NT2/D1 (cell line): ENCODE data around the gene COQ10B.

Source experiments
- DNase-seq: peaks from one replicate; pipeline ENCODE4 v3.0.0-alpha.2; 2011; ENCODE audit warnings: low read depth, low spot score
- H3K27me3 ChIP-seq: 2 replicates; pipeline ENCODE4 v1.6.0; 2011; ENCODE audit warnings: mild to moderate bottlenecking; ENCODE audit not compliant: insufficient read length, insufficient read depth
- H3K36me3 ChIP-seq: 2 replicates; pipeline ENCODE4 v1.6.1; 2011; ENCODE audit warnings: mild to moderate bottlenecking, low read length, mixed read lengths; ENCODE audit not compliant: insufficient read depth, insufficient read length
- H3K4me1 ChIP-seq: 2 replicates; pipeline ENCODE4 v1.5.1; 2011; ENCODE audit not compliant: insufficient read depth, insufficient read length
- H3K4me3 ChIP-seq: 2 replicates; pipeline ENCODE4 v1.5.1; 2011; ENCODE audit warnings: low read depth; ENCODE audit not compliant: insufficient read length
- H3K9ac ChIP-seq: 2 replicates; pipeline ENCODE4 v1.6.0; 2011; ENCODE audit warnings: low read depth; ENCODE audit not compliant: insufficient read length
- H3K9me3 ChIP-seq: 2 replicates; pipeline ENCODE4 v1.5.1; 2011; ENCODE audit warnings: mild to moderate bottlenecking, low read length; ENCODE audit not compliant: insufficient read depth
- SUZ12 ChIP-seq: IDR thresholded peaks from 2 replicates; pipeline ENCODE4 v1.6.1; 2011; ENCODE audit not compliant: insufficient read length, insufficient read depth; ENCODE audit errors: extremely low read depth
- YY1 ChIP-seq: IDR thresholded peaks from 2 replicates; pipeline ENCODE4 v1.6.1; 2011; ENCODE audit not compliant: insufficient read length, insufficient read depth
- ZNF274 ChIP-seq: IDR thresholded peaks from 2 replicates; pipeline ENCODE4 v1.6.1; 2011; ENCODE audit warnings: mild to moderate bottlenecking, low read depth, low read length

COQ10B gene

DNA sequence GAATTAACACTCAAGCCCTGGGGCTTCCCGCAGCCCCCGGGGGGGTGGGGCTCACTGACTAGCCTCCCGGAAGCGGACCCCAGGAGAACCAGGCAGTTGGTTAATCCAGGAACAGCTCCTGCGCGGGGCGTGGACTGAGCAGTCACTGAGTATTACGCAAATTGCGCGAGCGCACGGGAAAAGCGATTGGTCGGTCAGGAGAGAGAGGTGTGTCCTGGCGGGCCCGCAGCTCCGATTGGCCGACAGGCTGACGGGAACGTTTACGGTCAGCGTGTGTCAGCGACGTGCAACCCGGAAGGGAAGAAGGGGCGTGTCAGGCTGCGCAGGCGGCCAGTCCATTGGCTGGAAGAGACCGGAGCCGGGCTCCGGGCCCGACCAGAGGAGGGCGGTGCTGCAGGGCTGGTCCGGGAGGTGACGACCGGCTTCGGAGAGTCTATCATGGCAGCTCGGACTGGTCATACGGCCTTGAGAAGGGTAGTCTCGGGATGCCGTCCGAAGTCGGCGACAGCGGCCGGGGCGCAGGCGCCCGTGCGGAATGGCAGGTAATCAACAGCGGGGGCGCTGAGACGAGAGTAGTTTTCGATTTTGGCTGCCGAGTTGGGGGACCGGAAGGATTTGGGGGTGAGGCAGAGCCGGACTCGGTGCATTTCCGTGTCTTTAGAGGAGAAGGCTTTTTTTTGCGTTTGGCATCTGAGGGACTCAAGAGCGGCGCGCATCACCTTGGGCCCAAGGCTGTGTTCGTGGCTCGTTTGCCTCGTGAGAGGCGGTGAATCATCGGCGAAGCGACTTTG lies at the start of gene COQ10B:
Gene COQ10B, plus strand, starts transcription at position 430 of the 791 bp plus-strand sequence. Its CDS starts 9 bp downstream, at position 439.
- Histone ChIP-seq H3K9ac (peak within 1 kb of the TSS; percentile 87), H3K9me3 (peaks cover 3% of the 10 kb centered on the region; the same call in 1 of the 2 replicates), H3K4me1 (no peaks in the 10 kb centered on the region), H3K36me3 (peaks cover 4% of the 10 kb centered on the region), H3K4me3 (peak within 1 kb of the TSS; percentile 98), H3K27me3 (no peaks in the 10 kb centered on the region)
- TF ChIP-seq YY1 = no peak
- no peak for TF ChIP-seq SUZ12
- TF ChIP-seq ZNF274 = no peak
- peak; percentile 99 for DNase-seq

DNA sequence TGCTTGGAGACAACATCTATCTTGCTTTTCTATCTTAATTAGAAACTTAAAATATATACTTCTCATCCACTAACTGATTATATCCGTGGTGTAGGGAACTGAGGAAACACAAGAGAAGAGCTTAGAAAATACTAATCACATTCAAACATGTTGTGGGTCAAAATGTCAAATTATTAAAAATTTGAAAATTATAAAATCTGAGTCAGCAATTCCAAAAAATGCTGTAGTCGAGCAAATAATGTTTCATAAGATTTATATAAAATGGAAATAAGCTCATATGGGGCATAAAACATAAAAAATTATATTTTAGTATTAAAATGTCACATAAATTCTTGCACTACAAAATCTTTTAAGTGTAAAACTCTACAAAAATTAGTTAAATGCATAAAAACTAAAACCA lies 47.8 kb upstream of the COQ10B start:
- TF ChIP-seq SUZ12 (no peak), YY1 (no peak), ZNF274 (no peak)
- no peak for DNase-seq
- peaks cover 98% of the 10 kb centered on the region for H3K36me3 ChIP-seq
- H3K9ac ChIP-seq = no peak overlapping the region
- no peaks in the 10 kb centered on the region for H3K9me3 ChIP-seq
- no peaks in the 10 kb centered on the region for H3K4me1 ChIP-seq
- no peak overlapping the region for H3K4me3 ChIP-seq
- H3K27me3 ChIP-seq = no peaks in the 10 kb centered on the region

DNA sequence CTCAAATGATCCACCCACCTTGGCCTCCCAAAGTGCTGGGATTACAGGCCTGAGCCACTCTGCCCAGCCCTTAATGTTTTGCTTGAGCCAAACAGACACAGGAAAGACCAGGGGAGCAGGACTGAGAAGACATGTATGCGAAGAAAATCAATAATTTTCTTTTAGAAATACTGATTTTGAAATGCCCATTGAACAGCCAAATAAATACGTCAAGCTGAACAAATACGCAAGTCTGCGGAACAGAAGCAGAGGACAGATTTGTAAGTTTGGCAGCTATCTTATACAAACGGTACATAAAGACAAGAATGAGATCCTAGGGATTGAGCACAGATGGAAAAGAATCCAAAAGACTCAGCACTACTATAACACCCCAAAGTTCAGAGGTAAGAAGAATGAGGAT lies 39.3 kb upstream of the COQ10B start:
- H3K4me3 ChIP-seq = no peak overlapping the region
- TF ChIP-seq ZNF274 (no peak), SUZ12 (no peak), YY1 (no peak)
- H3K9ac ChIP-seq = no peak overlapping the region
- no peaks in the 10 kb centered on the region for H3K27me3 ChIP-seq
- H3K9me3 ChIP-seq = no peaks in the 10 kb centered on the region
- peaks cover 92% of the 10 kb centered on the region for H3K36me3 ChIP-seq
- no peak for DNase-seq
- H3K4me1 ChIP-seq = no peaks in the 10 kb centered on the region

DNA sequence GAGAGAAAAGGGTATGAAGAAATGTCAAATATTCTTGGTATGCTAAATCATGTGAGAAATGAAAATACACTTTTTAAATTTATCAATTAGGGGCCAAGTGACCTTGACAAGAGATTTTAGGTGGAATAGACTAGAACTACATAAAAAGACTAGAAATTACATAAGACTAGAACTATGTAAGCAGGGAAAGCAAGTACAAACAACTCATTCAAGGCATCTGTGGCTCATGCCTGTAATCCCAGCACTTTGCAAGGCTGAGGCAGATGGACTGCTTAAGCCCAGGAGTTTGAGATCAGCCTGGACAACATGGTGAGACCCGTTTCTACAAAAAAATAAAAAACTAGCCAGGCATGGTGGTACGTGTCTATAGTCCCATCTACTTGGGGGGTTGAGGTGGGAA lies 38.8 kb upstream of the COQ10B start:
- H3K9ac ChIP-seq = no peak overlapping the region
- H3K27me3 ChIP-seq = no peaks in the 10 kb centered on the region
- peaks cover 92% of the 10 kb centered on the region for H3K36me3 ChIP-seq
- no peaks in the 10 kb centered on the region for H3K9me3 ChIP-seq
- H3K4me1 ChIP-seq = no peaks in the 10 kb centered on the region
- no peak for DNase-seq
- H3K4me3 ChIP-seq = no peak overlapping the region
- TF ChIP-seq YY1 (no peak), SUZ12 (no peak), ZNF274 (no peak)

DNA sequence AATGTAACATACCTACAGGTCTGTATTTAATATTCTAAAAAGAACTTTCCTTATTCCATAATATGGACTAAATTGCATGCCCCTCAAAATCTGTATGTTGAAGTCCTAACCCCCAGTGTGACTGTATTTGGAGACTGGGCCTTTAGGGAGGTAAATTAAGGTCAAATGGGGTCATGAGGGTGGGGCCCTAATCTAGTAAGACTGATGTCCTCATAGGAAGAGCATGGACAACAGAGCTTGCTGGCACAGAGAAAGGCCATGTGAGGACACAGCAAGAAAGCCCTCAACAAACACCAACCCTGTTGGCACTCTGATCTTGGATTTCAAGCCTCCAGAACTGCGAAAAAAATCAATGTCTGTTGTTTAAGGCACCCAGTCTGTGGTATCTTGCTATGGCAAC lies 37.1 kb upstream of the COQ10B start:
- DNase-seq = no peak
- peaks cover 94% of the 10 kb centered on the region for H3K36me3 ChIP-seq

DNA sequence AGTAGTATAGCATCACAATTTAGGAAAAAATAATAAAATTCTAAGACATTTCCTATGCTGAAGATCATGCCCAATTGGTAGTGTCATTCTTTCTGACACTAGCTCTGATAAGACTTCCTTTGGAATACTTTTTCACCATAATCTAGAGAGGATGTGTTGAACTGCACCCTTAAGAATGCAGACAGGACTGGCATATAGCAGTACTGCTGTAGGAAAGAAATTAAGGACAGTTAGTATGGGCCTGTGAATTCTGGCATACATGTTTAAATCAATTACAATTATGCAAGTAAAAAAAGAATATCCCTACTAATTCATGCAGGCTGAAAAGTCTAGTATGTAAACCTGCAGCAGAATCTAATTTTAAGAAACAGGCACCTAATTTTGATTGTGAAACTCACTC lies 33.9 kb upstream of the COQ10B start:
- no peak for DNase-seq
- Histone ChIP-seq H3K4me1 (no peaks in the 10 kb centered on the region), H3K4me3 (no peak overlapping the region), H3K27me3 (no peaks in the 10 kb centered on the region), H3K9me3 (no peaks in the 10 kb centered on the region), H3K36me3 (peaks cover 97% of the 10 kb centered on the region), H3K9ac (no peak overlapping the region)
- TF ChIP-seq YY1 = no peak
- TF ChIP-seq ZNF274 = no peak
- TF ChIP-seq SUZ12 = no peak

More for the DNA sequence above, 37.1 kb upstream of the COQ10B start:
- H3K9me3 ChIP-seq = no peaks in the 10 kb centered on the region
- H3K4me1 ChIP-seq = no peaks in the 10 kb centered on the region
- H3K27me3 ChIP-seq = no peaks in the 10 kb centered on the region
- TF ChIP-seq YY1 (no peak), SUZ12 (no peak), ZNF274 (no peak)
- no peak overlapping the region for H3K4me3 ChIP-seq
- H3K9ac ChIP-seq = no peak overlapping the region

DNA sequence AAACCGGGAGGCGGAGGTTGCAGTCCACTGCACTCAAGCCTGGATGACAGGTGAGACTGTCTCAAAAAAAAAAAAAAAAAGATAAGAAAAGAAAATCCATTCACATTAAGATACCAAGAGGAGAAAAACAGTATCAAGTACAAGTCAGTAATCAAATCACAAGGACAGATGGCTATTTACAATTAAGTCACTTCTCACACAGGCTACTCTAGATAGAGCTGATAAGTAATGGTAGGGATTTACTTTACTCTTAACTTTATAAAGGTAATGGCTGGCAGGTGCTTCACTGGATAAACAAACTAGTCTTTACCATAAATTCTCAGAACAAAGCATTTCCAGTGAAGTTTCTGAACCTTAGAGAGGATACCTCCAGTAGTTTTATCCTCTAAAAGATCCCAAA lies 30.0 kb upstream of the COQ10B start:
- no peaks in the 10 kb centered on the region for H3K27me3 ChIP-seq
- TF ChIP-seq ZNF274 (no peak), YY1 (no peak), SUZ12 (no peak)
- no peak overlapping the region for H3K9ac ChIP-seq
- peaks cover 76% of the 10 kb centered on the region for H3K36me3 ChIP-seq
- DNase-seq = no peak
- H3K4me3 ChIP-seq = no peak overlapping the region
- H3K9me3 ChIP-seq = no peaks in the 10 kb centered on the region
- H3K4me1 ChIP-seq = no peaks in the 10 kb centered on the region
